Measurements from ENCODE around the gene TMSB4X. TPM values are rescaled to one million over a fixed set of nuclear protein-coding genes. Genes with fewer than 3 reads are reported as not detected.

The TMSB4X gene
- total RNA-seq, 2 experiments from 2014 or later, result 1,476 to 1,540 TPM

- Histone ChIP-seq H3K79me2 (ENCODE audit: insufficient read depth, low read depth, low read length) (no peaks in the 10 kb centered on the region), H3K27ac (ENCODE audit: low read depth, low read length, poor library complexity, severe bottlenecking) (no peak overlapping the region), H3K36me3 (ENCODE audit: insufficient read depth, low read length) (no peaks in the 10 kb centered on the region), H3K4me2 (ENCODE audit: low read length) (peak overlapping the region; percentile 29; the same call in 1 of the 2 replicates), H3K4me1 (ENCODE audit: insufficient read depth, low read length, poor library complexity, severe bottlenecking) (peaks cover 81% of the 10 kb centered on the region), H3K4me3 (ENCODE audit: low read depth, low read length, poor library complexity, severe bottlenecking) (no peak overlapping the region), H2AFZ (ENCODE audit: low read length) (no peak overlapping the region), H3K9me3 (ENCODE audit: low read length) (no peaks in the 10 kb centered on the region), H3K9me2 (ENCODE audit: insufficient read depth, low read length) (no peaks in the 10 kb centered on the region), H4K20me1 (ENCODE audit: insufficient read depth, low read length) (no peaks in the 10 kb centered on the region)
- BruUV-seq (replicated peaks), result no TSS peak
- TF ChIP-seq CTCF (conservative IDR thresholded peaks at IDR 0.05; ENCODE audit: low read length) (no peak), EZH2phosphoT487 (IDR thresholded peaks at IDR 0.05; ENCODE audit: borderline replicate concordance, low read depth, low read length) (no peak)
- intact Hi-C loops (cut with micrococcal nuclease; ENCODE audit: unreplicated experiment), result loop anchor here (2.0 to 5.0 kb wide), 3 partner anchors 25 to 485 kb away; no protein-coding TSS in a partner anchor
- ChIA-PET POLR2A (interaction anchor here (0.6 to 4.9 kb wide), 9 partner anchors 9 to 471 kb away, joined by 3 to 35 read pairs (median 4); no protein-coding TSS in a partner anchor), CTCF (ENCODE audit: unreplicated experiment) (no interaction called here)
- DNase-seq (ENCODE audit: low spot score), result no peak
Measured at GRCh38 chrX:13001961-13002671, 27.2 kb downstream of the TMSB4X start.

DNA sequence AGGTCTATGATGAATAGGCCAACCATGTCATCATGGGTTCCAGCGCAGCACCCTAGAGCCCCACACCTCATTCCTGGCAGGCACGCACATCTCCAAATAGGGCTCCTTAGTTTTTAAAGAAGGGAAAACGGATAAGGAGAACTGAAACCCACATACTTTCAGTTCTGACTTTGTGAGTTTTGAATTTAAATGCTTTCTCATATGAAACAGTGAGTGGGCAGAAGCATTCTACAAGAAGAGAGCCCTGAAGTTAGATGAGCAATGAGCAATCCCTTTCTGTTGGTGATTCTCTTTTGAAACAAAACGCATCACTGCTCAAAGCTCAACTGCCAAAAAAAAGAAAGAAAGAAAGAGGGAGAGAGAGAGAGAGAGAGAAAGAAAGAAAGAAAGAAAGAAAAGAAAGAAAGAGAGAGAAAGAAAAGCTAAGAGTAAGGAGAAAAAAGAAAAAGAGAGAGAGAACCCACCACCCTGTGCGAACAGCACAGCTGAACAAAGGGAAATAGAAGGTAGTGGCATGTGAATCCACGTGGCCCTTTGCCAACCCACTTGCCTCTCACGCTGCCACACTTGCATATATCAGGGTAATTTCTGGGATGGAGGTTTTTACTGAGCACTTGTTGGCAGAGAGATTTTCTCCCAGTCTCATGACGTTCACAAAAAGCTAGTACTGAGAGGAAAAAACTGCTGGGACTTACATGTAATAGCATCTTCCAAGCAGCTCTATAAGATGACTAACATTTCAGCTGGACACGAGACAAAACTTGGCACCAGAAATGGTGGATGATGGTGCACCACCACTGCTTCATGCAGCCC lies 31.0 kb downstream of the TMSB4X start:
- H3K27ac ChIP-seq (ENCODE audit: low read depth, low read length, poor library complexity, severe bottlenecking), result peak overlapping the region; percentile 19
- no peaks in the 10 kb centered on the region for H3K9me2 ChIP-seq (ENCODE audit: insufficient read depth, low read length)
- no peak overlapping the region for H2AFZ ChIP-seq (ENCODE audit: low read length)
- ChIA-PET POLR2A (interaction anchor here (1.0 to 2.8 kb wide), 6 partner anchors 9 to 81 kb away, joined by 3 to 7 read pairs (median 4); no protein-coding TSS in a partner anchor), CTCF (ENCODE audit: unreplicated experiment) (no interaction called here)
- H3K4me2 ChIP-seq (ENCODE audit: low read length), result peak overlapping the region; percentile 57
- peaks cover 71% of the 10 kb centered on the region for H3K4me1 ChIP-seq (ENCODE audit: insufficient read depth, low read length, poor library complexity, severe bottlenecking)
- BruUV-seq (replicated peaks), result no TSS peak
- no peaks in the 10 kb centered on the region for H3K9me3 ChIP-seq (ENCODE audit: low read length)
- peak overlapping the region; percentile 27 for H3K4me3 ChIP-seq (ENCODE audit: low read depth, low read length, poor library complexity, severe bottlenecking)
- no peaks in the 10 kb centered on the region for H3K36me3 ChIP-seq (ENCODE audit: insufficient read depth, low read length)
- no peaks in the 10 kb centered on the region for H4K20me1 ChIP-seq (ENCODE audit: insufficient read depth, low read length)
- intact Hi-C loops (cut with micrococcal nuclease; ENCODE audit: unreplicated experiment), result loop anchor here (2.0 kb wide), 1 partner anchor 81 kb away; no protein-coding TSS in a partner anchor
- DNase-seq (ENCODE audit: low spot score), result peak; percentile 50
- TF ChIP-seq EZH2phosphoT487 (IDR thresholded peaks at IDR 0.05; ENCODE audit: borderline replicate concordance, low read depth, low read length) (no peak), CTCF (conservative IDR thresholded peaks at IDR 0.05; ENCODE audit: low read length) (no peak)
- H3K79me2 ChIP-seq (ENCODE audit: insufficient read depth, low read depth, low read length), result no peaks in the 10 kb centered on the region

Data from OCI-LY7 (cell line).